ENCODE data around the gene PTPRG.

- no peak for TF ChIP-seq POLR2A (IDR thresholded peaks at IDR 0.05)
- TF ChIP-seq, protein P1, sequence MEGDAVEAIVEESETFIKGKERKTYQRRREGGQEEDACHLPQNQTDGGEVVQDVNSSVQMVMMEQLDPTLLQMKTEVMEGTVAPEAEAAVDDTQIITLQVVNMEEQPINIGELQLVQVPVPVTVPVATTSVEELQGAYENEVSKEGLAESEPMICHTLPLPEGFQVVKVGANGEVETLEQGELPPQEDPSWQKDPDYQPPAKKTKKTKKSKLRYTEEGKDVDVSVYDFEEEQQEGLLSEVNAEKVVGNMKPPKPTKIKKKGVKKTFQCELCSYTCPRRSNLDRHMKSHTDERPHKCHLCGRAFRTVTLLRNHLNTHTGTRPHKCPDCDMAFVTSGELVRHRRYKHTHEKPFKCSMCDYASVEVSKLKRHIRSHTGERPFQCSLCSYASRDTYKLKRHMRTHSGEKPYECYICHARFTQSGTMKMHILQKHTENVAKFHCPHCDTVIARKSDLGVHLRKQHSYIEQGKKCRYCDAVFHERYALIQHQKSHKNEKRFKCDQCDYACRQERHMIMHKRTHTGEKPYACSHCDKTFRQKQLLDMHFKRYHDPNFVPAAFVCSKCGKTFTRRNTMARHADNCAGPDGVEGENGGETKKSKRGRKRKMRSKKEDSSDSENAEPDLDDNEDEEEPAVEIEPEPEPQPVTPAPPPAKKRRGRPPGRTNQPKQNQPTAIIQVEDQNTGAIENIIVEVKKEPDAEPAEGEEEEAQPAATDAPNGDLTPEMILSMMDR (IDR thresholded peaks at IDR 0.05), result no peak
These were observed 371.1 kb downstream of the PTPRG start for GRCh38 chr3:61932499-61932898.

Data from right lobe of liver (tissue), 4 donors.